ENCODE results near the gene MAP3K20. TPM values are rescaled to one million over a fixed set of nuclear protein-coding genes. Genes with fewer than 3 reads are reported as not detected.

Gene MAP3K20
- total and polyA plus RNA-seq, 2 of the 4 experiments (the other 2 are of a cell fraction), result 27.5 to 84.4 TPM

DNA sequence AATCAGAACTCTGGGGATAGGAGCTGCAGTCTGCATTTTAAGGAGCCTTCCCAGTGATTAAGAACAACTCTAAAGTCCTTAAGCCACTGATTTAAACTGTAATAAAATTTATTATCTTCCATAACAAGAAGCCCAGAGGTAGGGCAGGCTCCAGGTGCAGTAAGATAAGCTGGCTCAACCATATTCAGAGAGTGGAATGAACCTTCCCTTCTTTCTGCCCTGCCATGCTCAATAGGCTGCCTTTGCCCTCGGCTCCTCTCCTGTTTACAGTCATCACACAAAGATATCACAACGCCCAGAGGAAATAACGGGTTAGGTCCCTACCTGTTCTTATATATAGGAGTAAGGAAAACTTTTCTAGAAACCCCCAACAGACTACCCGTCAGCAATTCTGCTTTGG is 188.5 kb downstream of the MAP3K20 start:
- in situ Hi-C loops (cut with MboI; ENCODE audit: low sequenced_read_pairs), result no loop called here

More for the DNA sequence above, 188.5 kb downstream of the MAP3K20 start:
- Histone ChIP-seq H4K5ac (ENCODE audit: low read depth, low read length) (no peak overlapping the region), H4K20me1 (ENCODE audit: insufficient read depth, low read length) (no peaks in the 10 kb centered on the region), H3K27me3 (ENCODE audit: control insufficient read depth, insufficient read depth, low read length) (no peaks in the 10 kb centered on the region), H3K4me1 (ENCODE audit: control insufficient read depth, insufficient read depth, low read length) (no peaks in the 10 kb centered on the region), H2BK120ac (ENCODE audit: low read depth, low read length) (no peak overlapping the region), H2BK20ac (ENCODE audit: low read depth, low read length) (no peak overlapping the region), H3K36me3 (ENCODE audit: control insufficient read depth, insufficient read depth, low read length) (peaks cover 22% of the 10 kb centered on the region), H3K56ac (ENCODE audit: extremely low read depth, insufficient read depth, low read length) (no peak overlapping the region), H3K18ac (ENCODE audit: low read depth, low read length) (no peak overlapping the region), H2BK5ac (ENCODE audit: low read depth, low read length, poor library complexity, severe bottlenecking) (no peak overlapping the region), H3K27ac (ENCODE audit: insufficient read depth, low read length) (no peak overlapping the region), H2BK15ac (ENCODE audit: low read depth, low read length) (no peak overlapping the region), H2AFZ (replicated peaks; ENCODE audit: low read length, poor library complexity) (no peak overlapping the region), H3K4ac (ENCODE audit: low read depth, low read length) (no peak overlapping the region), H2AK5ac (ENCODE audit: low read depth, low read length) (no peak overlapping the region), H2AK9ac (replicated peaks; ENCODE audit: low read depth, low read length, poor library complexity) (no peak overlapping the region), H3K9me1 (ENCODE audit: insufficient read depth, low read length) (no peaks in the 10 kb centered on the region), H4K91ac (ENCODE audit: insufficient read depth, low read depth, low read length) (no peak overlapping the region), H3K4me3 (ENCODE audit: insufficient read depth, low read depth, low read length) (no peak overlapping the region), H3K4me2 (ENCODE audit: low read depth, low read length) (no peak overlapping the region), H3K79me1 (ENCODE audit: low read depth in 1 of 2, low read length in 2 of 2) (no peaks in the 10 kb centered on the region; a peak in 1 of 4 replicates), H3K9me3 (ENCODE audit: control insufficient read depth, insufficient read depth, low read length) (no peaks in the 10 kb centered on the region), H3K9ac (ENCODE audit: low read depth, low read length) (no peak overlapping the region), H3K14ac (replicated peaks; ENCODE audit: low read depth, low read length) (no peak overlapping the region), H4K8ac (ENCODE audit: low read depth in 2 of 2, low read length in 2 of 2) (no peak overlapping the region), H3K23ac (ENCODE audit: low read depth, low read length) (no peak overlapping the region)
- ATAC-seq (ENCODE audit: low read depth) (no peak), DNase-seq (no peak)
- ChIA-PET POLR2A (ENCODE audit: unreplicated experiment) (no interaction called here), CTCF (no interaction called here)
- no CpG with 5 or more reads among the region's 4 CpGs for WGBS, 2 experiments (ENCODE audit: extremely low coverage in 2 of 2, insufficient read length in 1 of 2)
- TF ChIP-seq RAD21 (IDR thresholded peaks at IDR 0.05; ENCODE audit: low read length) (no peak), POLR2A (IDR thresholded peaks at IDR 0.05; ENCODE audit: low read depth, low read length) (no peak), MAFK (IDR thresholded peaks at IDR 0.05; ENCODE audit: low read depth, low read length) (no peak), MXI1 (IDR thresholded peaks at IDR 0.05; ENCODE audit: borderline replicate concordance, low read depth, low read length) (no peak), RCOR1 (IDR thresholded peaks at IDR 0.05; ENCODE audit: insufficient replicate concordance, low read length) (no peak), MAZ (IDR thresholded peaks at IDR 0.05; ENCODE audit: borderline replicate concordance, low read depth, low read length) (no peak), SMC3 (IDR thresholded peaks at IDR 0.05; ENCODE audit: low read depth, low read length) (no peak), CEBPB (IDR thresholded peaks at IDR 0.05; ENCODE audit: low read depth, low read length) (no peak), BHLHE40 (IDR thresholded peaks at IDR 0.05; ENCODE audit: low read depth, low read length) (no peak), NFE2L2 (IDR thresholded peaks at IDR 0.05; ENCODE audit: low read depth, low read length) (no peak), RFX5 (IDR thresholded peaks at IDR 0.05; ENCODE audit: low read depth, low read length) (no peak), CHD1 (IDR thresholded peaks at IDR 0.05; ENCODE audit: low read depth, low read length) (no peak)
- TF ChIP-seq, protein P1, sequence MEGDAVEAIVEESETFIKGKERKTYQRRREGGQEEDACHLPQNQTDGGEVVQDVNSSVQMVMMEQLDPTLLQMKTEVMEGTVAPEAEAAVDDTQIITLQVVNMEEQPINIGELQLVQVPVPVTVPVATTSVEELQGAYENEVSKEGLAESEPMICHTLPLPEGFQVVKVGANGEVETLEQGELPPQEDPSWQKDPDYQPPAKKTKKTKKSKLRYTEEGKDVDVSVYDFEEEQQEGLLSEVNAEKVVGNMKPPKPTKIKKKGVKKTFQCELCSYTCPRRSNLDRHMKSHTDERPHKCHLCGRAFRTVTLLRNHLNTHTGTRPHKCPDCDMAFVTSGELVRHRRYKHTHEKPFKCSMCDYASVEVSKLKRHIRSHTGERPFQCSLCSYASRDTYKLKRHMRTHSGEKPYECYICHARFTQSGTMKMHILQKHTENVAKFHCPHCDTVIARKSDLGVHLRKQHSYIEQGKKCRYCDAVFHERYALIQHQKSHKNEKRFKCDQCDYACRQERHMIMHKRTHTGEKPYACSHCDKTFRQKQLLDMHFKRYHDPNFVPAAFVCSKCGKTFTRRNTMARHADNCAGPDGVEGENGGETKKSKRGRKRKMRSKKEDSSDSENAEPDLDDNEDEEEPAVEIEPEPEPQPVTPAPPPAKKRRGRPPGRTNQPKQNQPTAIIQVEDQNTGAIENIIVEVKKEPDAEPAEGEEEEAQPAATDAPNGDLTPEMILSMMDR (conservative IDR thresholded peaks at IDR 0.05; ENCODE audit: low read depth, low read length), result no peak
- TF ChIP-seq, protein P2, sequence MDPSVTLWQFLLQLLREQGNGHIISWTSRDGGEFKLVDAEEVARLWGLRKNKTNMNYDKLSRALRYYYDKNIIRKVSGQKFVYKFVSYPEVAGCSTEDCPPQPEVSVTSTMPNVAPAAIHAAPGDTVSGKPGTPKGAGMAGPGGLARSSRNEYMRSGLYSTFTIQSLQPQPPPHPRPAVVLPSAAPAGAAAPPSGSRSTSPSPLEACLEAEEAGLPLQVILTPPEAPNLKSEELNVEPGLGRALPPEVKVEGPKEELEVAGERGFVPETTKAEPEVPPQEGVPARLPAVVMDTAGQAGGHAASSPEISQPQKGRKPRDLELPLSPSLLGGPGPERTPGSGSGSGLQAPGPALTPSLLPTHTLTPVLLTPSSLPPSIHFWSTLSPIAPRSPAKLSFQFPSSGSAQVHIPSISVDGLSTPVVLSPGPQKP (IDR thresholded peaks at IDR 0.05; ENCODE audit: borderline replicate concordance, low read depth, low read length), result no peak
- TF ChIP-seq, protein P3, sequence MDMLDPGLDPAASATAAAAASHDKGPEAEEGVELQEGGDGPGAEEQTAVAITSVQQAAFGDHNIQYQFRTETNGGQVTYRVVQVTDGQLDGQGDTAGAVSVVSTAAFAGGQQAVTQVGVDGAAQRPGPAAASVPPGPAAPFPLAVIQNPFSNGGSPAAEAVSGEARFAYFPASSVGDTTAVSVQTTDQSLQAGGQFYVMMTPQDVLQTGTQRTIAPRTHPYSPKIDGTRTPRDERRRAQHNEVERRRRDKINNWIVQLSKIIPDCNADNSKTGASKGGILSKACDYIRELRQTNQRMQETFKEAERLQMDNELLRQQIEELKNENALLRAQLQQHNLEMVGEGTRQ (IDR thresholded peaks at IDR 0.05; ENCODE audit: low read depth, low read length), result no peak
- intact Hi-C loops (cut with micrococcal nuclease), result no loop called here
- no TSS peak for BruUV-seq (replicated peaks)
- dilution Hi-C loops (cut with HindIII; ENCODE audit: low sequenced_read_pairs, unreplicated experiment), result no loop called here
